Activated gamma-delta T cell treated with anti-CD3 and anti-CD28 coated beads, Interleukin-2, amount 50 U/mL, for 16 hours (primary cell): ENCODE data around the gene MIGA1.
"Not testable (repeated sequence)": the region's sequence is repeated elsewhere in the genome, so short reads cannot be mapped to it uniquely, and the experiment has no call there.

ENCODE experiments used
- DNase-seq: peaks from one replicate; pipeline ENCODE4 v3.0.0-alpha.2; 2020; ENCODE audit warnings: low read depth

MIGA1 gene

GRCh38 chr1:77779529-77780281, at the start of gene MIGA1:
MIGA1 (plus strand) TSS chr1:77779649; CDS start chr1:77783253, 3,604 bp downstream.
- peak; percentile 81 for DNase-seq

GRCh38 chr1:77732090-77732489, 47.4 kb upstream of the MIGA1 start:
- no peak for DNase-seq

GRCh38 chr1:77739235-77739634, 40.2 kb upstream of the MIGA1 start:
- DNase-seq: no peak

GRCh38 chr1:77741316-77741715, 38.1 kb upstream of the MIGA1 start:
- DNase-seq: no peak

GRCh38 chr1:77742011-77742555, 37.4 kb upstream of the MIGA1 start:
- no peak for DNase-seq

GRCh38 chr1:77744576-77744975, 34.9 kb upstream of the MIGA1 start:
- DNase-seq: no peak

- not testable (repeated sequence) for DNase-seq
Measured at GRCh38 chr1:77749489-77749888, 30.0 kb upstream of the MIGA1 start.

GRCh38 chr1:77756052-77756754, 23.2 kb upstream of the MIGA1 start:
- no peak for DNase-seq

GRCh38 chr1:77757066-77757584, 22.3 kb upstream of the MIGA1 start:
- DNase-seq: no peak

- DNase-seq: no peak
Measured at GRCh38 chr1:77757603-77758002, 21.8 kb upstream of the MIGA1 start.

GRCh38 chr1:77759071-77760028, 20.1 kb upstream of the MIGA1 start, which contains the start of gene USP33:
USP33 (minus strand) TSS chr1:77759852; CDS start chr1:77741697, 18,155 bp downstream.
- DNase-seq: peak; percentile 87

- DNase-seq: no peak
Measured at GRCh38 chr1:77762072-77762476, 17.4 kb upstream of the MIGA1 start.

- DNase-seq: no peak
Measured at GRCh38 chr1:77768006-77768405, 11.4 kb upstream of the MIGA1 start.

- no peak for DNase-seq
Measured at GRCh38 chr1:77776007-77776700, 3.3 kb upstream of the MIGA1 start.

- DNase-seq: no peak
Measured at GRCh38 chr1:77781683-77782082, 2.2 kb downstream of the MIGA1 start.

- DNase-seq: no peak
Measured at GRCh38 chr1:77783141-77783540, 3.7 kb downstream of the MIGA1 start.

GRCh38 chr1:77786093-77786741, 6.8 kb downstream of the MIGA1 start:
- not testable (repeated sequence) for DNase-seq

GRCh38 chr1:77794550-77794949, 15.1 kb downstream of the MIGA1 start:
- DNase-seq: no peak

- DNase-seq: no peak
Measured at GRCh38 chr1:77796695-77797405, 17.4 kb downstream of the MIGA1 start.

GRCh38 chr1:77797991-77798390, 18.5 kb downstream of the MIGA1 start:
- DNase-seq: no peak
